Stimulated activated CD4-positive, alpha-beta T cell treated with anti-CD3 and anti-CD28 coated beads, Interleukin-1b, Interleukin-23, amount 100 ng/mL, for 1 hour (primary cell): Measurements from ENCODE around the gene MYO9B.

Experiments
- DNase-seq, 2 donors: peaks; one replicate each; pipeline ENCODE4 v3.0.0-alpha.2; 2020; ENCODE audit warnings: low read depth in 2 of 2

MYO9B gene

DNA sequence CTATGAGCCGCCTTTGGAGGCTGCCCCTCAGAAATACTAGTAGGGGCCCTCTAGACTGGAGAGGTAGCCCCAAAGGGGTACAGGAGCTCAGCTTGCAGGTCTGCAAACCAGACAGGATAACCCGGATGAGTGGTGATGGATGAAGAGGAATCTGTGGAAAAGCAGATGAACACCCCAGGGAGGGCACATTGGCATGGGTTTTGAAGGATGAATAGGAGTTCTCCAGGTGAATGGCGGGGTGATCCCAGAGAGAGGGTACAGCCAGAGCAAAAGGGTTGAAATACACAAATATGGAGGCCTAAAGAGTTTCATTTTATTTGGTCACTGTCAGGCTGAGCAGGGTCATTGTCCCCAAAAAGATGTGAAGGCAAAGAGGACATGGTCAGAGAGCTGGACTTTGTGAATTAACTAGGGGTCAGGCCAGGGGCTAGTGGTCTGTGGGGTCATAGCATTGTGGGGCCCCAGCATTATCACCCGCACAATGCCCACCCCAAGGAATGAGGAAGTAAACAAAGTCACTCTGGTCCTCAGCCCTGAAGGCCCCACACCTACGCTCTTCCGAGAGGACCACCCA lies 165.3 kb downstream of the MYO9B start:
- DNase-seq, result no peak

DNA sequence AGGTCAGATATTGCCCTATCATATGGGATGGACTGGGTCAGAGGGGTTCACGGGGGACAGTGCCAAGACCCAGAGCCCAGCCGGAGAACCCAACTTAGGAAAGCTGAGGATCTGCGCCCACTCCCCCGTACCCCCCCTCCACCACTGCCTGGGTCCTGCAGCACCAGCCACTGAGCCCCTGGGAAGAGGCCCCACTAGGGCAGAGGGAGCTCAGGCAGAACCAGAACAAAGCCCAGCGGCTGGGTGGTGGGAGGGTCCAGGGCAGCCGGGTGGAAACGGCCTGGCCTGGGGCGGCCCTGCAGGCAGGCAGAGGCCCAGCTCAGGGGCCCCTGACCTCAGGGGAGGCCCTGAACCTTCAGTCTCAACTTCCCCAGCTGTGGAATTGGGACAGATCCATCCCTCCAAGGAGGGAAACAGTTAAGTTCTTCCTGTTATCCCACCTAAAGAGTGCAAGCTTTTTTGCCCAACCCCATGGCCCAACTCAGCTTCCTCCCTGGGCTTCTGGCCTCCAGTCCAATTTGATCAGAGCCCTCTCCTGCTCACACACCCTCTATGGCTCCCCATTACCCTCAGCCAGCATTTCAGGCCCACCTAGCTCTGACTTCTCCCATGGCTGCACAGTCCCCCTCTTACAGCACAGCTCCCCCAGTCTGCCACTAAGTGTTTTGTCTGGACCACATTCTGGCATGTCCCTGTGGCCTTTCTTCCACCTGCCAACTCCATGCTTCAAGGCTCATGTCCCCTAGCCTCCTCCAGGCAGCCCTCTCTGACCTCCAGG lies 167.0 kb downstream of the MYO9B start:
- DNase-seq, result no peak

DNA sequence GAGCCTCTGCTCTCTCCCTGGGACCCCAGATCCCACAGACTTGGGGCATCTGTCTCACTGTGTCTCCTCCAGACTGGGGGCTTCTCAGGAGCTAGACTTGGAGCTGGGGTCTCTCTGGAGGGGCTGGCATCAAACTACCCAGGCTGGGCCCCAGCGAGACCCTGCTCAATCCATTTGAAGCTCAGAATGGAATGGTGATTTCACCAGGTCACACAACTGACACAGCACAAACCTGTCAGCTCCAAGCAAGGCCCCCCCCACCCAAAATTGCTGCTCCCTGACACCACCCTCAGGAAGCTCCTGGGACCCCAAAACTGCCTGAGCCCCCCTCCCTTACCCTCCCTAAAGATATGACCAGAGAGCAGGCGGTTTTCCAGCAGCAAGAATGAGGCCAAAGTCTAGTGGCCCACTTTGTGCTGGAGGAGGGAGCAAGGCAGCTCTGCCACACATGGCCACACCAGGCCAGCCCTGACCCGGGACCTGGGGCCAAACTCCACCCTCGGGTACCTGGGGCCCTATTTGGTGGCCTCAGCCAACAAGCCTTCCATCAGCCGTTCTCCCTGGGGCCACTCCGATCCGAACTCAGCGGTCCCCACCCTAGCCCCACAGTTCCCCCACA lies 167.7 kb downstream of the MYO9B start:
- DNase-seq, result no peak

DNA sequence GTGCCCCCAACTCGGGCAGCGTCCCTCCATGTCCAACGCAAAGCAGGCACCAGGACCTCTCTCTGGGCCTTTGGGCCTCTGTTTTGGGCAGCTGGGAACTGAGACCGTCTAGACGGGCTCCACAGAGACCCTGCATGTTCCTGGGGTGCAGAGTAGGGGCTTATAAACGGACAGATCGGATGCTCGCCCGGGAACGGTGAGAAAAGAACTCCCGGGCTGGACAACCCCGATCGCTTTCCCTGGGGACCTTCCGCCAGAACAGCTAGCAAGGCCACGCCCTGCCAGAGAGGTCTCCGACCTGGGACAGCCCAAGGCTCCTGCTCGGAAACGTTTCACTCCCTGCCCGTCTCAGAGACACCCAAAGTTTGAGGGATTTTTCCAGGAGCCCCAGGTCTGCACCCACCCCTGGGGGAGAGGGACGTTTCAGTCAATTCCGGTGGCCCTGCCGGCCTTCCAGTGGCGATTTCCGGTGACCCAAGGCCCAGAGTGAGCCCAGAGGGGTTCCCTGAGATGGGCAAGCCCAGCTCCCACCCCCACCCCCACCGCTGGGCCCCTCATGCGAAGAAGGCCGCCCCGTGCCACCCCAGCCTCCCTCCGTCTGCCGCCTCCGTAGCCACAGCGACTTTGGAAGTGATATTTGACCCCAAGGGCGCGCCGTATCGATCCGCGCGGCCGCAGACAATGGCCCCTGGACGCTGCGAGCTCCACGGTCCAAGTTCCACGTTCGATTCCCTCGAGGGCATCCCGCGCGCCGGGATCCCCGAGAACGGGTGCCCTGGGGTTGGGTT lies 168.4 kb downstream of the MYO9B start:
- no peak for DNase-seq

DNA sequence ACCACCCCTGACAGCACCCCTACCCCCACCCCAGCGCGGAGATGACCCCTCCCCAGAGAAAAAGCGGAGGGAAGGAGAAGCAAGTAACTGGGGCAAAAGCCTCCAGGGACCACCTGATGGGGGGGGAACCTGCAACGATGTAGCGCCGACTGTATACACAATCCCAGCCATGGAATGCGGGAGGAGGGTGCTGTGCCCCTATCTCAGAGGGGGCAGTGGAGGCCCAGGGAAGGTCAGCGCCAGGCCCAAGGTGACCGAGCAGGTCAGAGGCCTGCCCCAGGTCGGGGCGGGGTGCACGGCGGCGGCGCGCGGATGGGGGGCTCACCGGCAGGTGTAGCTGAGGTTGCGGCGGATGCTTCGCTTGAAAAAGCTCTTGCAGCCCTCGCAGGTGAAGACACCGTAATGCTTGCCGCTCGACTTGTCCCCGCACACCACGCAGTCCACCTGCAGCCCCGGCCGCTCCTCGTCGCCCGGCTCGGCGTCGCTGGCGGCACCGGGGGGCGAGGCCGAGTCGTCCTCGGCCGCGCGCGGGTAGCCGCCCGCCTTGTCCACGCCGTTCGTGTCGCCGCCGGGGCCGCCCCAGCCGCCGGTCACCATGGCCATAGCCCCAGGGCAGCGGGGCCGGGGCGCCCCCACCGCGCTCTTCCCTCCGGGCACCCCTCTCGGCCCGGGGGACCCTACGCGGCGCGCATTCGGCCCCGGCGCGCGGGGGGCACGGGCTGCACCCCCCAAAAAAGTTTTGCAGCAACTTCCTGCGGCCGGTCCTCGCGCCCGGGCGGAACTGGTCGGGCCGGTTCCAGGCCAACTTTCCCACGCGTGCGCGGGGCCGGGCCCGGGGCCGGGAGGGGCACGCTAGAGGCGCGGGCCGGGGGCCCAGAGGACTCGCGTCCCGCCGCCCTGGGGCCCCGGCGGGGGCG lies 169.3 kb downstream of the MYO9B start:
- no peak for DNase-seq

DNA sequence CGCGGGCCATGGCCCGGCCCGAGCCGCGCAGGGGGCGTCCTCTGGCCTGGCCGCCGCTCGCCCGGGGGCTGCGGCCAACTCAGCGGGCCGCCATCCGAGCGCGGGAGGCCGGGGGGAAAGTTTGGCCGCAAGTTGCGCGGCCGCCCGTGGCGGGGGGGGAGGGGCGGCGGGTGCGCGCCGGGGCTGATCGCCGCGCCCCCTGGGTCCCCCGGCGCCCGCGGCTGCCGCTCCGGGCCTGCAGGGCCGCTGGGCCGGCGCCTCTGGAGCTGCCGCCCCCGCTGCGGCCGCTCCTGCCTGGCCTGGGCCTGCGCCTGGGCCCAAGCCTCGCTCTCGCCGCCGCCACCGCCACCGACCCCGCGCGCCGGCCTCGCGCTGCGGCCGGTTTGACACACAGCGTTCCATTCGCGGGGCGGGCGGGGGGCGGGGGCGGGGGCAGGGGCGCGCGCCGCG lies 170.0 kb downstream of the MYO9B start, which contains the start of gene NR2F6:
TSS of gene NR2F6 (minus strand) at position 385 of the 450 bp plus-strand sequence. CDS start 699 bp downstream, outside the sequence.
- DNase-seq, result peak in 1 of 2 donors; percentile 23

DNA sequence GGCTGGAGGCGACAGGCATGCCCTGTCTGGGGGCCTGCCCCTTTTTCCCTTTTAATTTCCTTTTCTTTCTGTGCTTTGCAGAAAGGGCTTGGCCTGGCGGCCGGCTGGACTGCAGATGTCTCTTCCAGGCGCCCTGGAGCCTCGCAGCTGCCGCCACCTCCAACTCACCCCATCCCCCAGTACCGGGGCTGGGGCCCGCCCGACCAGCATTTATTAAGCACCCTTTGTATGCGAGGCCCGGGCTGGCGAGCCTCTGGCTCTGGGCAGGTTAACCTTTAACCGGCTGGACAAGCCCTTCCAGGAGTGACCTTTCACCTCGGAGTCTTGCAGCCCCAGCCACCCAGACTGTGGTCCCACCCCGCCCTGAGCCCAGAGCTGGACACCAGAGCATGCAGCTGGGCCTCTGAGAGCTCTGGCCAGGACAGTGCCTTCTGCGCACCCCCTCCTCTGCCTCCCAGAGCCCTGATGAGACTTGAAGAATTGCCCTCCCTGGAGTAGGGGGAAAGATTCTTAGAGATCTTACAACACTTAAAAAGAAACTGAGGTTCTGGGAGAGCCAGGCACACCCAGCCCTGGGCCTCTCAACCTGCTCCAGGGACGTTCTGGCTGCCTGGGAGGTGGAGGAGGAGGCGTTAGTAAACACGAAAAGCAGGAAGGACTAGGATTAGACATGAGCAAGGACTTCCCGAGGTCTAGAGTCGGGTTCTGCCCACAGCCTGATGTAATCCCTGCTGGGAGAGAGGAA lies 171.3 kb downstream of the MYO9B start:
- no peak for DNase-seq

DNA sequence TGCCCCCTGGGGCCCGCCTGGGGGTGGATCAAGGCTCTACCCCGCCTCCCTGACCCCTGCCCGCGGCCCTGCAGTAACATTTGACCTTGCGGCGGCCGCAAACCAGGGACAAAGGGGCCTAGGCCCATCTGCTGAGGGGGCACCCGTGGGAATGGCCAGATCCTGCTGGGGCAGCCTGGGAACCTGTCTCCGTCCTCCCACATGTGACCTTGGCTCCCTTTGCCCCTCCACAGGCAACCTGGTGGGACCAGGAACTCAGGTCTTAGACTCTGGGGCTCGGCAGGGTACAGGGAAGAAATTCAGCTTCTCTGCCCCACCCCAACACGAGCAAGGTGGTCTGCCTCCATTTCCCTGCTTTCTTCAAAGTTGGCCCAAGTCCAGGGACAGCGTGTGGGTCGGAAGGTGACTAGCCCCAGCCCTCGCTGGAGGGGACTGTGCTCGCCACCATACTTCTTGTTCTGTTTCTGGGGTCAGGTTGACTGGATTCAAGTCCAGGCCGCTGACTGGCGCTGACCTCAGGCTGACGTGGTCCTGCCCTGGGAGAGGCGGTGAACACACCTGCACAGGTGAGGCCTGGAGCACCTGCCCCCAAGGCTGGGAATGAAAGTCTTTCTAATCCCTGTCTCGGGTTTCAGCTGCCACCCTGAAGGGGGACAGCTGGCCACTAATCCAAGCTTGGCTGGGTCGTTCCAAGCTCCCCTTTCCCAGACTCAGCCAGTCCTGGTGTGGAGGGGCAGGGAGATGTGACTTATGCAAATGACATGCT lies 172.6 kb downstream of the MYO9B start:
- DNase-seq, result no peak

DNA sequence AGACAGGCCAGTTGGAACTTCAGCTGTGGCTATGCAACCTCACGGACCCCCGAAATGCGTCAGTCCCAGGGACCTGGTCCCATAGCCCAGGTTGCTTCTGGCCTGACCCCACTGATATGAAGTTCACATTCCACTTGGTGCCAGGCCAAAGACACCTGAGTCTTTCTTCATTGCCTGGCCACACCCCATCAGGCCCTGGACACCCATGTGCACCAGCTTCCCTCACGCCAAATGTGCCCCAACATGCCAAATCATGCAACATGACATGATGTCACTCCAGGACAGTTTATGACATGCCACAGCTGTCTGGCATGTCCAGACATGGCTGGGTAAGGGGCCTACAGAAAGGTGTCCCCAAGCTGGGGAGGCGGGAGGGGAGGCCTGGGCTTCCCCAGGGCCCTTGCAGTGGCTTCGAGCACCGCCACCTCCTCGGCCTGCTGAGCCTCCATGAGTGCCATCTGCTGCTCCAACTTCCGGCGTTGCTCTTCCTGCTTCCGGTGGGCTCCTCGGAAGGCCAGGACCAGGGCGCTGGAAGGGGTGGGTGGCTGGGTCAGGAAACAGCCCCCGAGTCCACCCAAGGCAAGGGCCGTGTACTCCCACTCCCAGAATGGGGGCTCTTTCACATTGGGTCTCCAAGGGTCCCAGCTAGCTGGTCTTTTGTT lies 174.4 kb downstream of the MYO9B start:
- DNase-seq, result no peak

DNA sequence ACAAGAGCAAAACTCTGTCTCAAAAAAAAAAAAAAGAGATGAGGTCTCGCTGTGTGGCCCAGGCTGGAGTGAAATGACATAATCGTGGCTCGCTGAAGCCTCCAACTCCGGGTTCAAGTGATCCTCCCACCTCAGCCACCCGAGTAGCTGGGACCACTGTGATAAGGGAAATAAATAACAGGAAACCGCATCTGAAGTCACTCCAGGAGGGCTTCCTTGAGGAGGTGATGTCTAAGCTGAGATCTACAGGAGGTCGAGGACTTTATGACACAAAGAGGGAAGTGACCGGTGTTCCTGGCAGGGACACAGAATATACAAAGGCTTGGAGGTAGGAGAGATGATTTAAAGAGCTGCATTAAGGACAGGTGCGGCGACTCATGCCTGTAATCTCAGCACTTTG lies 179.1 kb downstream of the MYO9B start:
- no peak for DNase-seq

DNA sequence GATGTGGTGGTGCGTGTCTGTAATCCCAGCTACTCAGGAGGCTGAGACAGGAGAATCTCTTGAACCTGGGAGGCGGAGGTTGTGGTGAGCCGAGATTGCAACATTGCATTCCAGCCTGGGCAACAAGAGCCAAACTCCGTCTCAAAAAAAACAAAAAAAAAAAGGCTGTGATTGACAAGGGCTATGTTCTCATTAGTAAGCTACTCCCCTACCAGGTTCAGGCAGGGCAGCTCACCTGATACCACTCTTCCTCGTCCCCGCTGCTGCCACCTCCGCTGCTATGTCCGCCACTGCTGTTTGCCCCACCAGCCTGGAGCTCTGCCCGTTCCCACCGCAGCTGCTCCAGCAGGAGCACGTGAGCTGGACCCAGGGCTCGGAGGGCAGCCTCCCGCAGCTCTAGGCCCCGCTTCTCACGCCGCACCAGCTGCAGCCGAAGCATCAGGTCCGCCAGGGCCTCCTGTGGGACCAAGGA lies 179.6 kb downstream of the MYO9B start:
- DNase-seq, result no peak

DNA sequence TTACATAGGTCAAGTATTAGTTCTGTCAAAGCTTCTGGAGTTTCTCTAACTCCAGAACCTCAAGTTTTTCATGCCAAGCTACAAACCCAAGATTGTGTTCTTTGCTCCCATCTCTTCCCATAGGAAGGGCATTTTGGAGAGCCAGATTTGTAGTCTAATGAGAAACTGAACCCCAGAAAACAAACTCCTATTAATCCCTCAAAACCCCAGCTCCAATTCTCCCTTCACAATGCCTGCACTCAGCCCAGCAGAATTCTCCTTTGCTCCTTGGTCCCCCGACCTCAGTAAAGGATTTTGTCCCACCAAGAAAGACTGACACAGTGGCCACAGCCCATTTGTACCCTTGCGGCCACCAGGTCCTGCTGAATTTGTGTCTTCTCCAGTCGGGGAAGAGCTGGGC lies 180.6 kb downstream of the MYO9B start:
- DNase-seq, result no peak

DNA sequence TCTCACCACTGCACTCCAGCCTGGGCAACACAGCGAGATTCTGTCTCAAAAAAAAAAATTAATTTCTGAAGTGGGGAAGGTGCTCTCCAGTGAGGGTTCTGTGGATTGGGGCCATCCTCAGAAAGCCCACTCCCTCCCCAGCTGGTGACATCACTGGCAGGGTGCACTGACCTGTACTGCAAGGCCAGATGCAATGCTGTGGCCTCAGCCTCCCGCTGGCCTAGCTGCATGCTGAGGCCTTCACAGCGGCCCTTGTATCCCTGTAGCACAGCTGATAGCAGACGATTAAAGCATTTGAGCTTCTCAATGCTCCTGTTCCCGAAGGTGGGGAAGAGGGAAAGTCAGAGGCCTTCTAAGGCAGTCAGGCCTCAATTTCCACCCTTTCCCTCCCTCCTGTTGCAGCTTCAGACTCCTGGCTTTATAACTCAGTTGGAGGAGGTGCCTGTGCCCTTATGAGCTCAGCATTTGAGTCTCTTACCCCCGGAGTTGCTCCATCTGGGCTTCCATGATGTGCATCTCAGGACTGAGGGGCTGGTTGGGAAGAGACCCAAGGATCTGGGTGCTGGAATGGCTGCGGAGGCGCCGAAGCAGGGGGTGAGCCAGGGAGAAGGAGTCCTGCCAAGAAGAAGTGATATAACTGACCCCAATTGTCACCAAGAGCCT lies 183.7 kb downstream of the MYO9B start:
- no peak for DNase-seq

DNA sequence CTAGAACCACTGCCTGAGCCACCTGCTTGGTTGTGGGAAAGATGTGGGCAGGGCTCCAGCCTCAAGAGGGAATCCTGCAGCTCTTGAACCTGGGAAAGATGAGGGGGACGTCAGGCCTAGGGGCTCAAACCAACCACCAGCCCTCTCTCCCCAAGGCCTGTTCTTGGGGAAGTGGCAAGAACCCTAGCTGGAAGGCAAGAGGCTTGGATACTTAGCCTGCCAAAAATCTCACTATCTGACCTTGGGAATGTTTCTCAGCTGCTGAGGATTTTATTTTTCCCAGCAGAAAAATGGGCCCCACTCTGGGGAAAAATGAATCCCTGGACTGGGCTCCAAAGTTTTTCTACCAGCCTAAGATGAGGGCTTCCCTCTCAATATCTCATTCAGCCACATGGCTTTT lies 184.4 kb downstream of the MYO9B start:
- no peak for DNase-seq

DNA sequence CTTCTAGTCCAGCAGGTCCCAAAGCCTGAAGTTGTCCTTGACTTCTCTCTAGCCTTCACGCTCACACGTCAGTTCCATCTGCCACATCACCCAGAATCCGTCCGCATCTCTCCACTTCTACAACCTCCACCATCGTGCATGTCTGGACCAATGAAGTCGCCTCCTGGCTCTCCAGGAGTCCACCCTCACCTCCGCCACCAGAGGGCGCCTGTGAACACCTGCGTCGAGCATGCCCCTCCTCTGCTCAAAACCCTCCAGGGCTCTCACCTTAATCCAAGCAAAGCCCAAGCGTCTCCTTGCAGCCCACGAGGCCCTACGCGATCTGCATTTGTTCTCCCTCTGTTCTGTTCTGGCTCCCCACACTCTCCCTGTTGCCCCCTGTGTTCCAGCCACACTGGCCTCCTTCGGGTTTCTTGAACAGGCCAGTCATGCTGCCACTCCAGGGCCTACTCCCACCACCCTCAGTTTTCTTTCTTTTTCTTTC lies 185.3 kb downstream of the MYO9B start:
- peak; percentile 83 to 87 for DNase-seq

DNA sequence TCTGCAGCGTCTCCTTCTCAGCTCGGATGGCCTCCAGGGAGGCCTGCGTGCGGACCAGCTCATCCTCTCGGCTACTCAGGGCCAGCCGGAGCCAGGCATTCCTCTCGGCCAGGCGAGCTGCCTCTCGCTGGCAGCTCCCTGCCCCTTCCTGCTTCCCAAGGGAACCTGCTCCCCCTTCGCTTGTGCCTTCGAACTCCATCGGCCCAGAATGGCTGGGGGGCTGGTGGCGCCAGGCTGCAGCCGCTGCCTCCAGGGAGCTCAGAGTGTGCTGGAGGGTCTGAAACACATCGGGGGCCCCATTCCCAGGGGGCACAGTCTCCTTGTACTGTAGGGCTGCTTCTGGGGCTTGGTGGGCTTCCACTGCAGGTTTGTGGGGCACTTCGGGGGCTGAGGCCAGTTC lies 187.0 kb downstream of the MYO9B start:
- no peak for DNase-seq
